Measurements from ENCODE around the gene AKAP11.
A peak's percentile ranks its signal among the peaks of the same experiment; 100 is the strongest.
"Not testable (repeated sequence)": the region's sequence is repeated elsewhere in the genome, so short reads cannot be mapped to it uniquely, and the experiment has no call there.

AKAP11 gene

GRCh38 chr13:42272115-42272803 lies at the start of gene AKAP11:
AKAP11 (plus strand) TSS chr13:42272152; CDS start chr13:42286349, 14,197 bp downstream.
- TF ChIP-seq ESRRG (CRISPR knock-in tag; IDR thresholded peaks at IDR 0.05) (no peak), CSRNP3 (CRISPR knock-in tag; IDR thresholded peaks at IDR 0.05) (no peak), PATZ1 (CRISPR knock-in tag; IDR thresholded peaks at IDR 0.05; ENCODE audit: borderline replicate concordance) (0 out of 2 replicates have a peak, but pooled peaks have one; percentile 52), OSR1 (CRISPR knock-in tag; IDR thresholded peaks at IDR 0.05) (no peak)

GRCh38 chr13:42223681-42224080 lies 48.3 kb upstream of the AKAP11 start:
- TF ChIP-seq CREB5 (CRISPR knock-in tag; IDR thresholded peaks at IDR 0.05; ENCODE audit: low read depth) = no peak
- TF ChIP-seq ZNF70 (CRISPR knock-in tag; IDR thresholded peaks at IDR 0.05) = no peak
- TF ChIP-seq CSDC2 (CRISPR knock-in tag; IDR thresholded peaks at IDR 0.05) = no peak
- no peak for TF ChIP-seq ZNF565 (CRISPR knock-in tag; conservative IDR thresholded peaks at IDR 0.05; ENCODE audit: low read depth)
- TF ChIP-seq ZFP30 (CRISPR knock-in tag; IDR thresholded peaks at IDR 0.05) = no peak
- no peak for TF ChIP-seq RARB (CRISPR knock-in tag; IDR thresholded peaks at IDR 0.05)
- TF ChIP-seq ARNTL (CRISPR knock-in tag; IDR thresholded peaks at IDR 0.05; ENCODE audit: borderline replicate concordance, low read depth) = no peak
- no peak for ATAC-seq

More at GRCh38 chr13:42272115-42272803, at the start of gene AKAP11:
- peak; percentile 67 for ATAC-seq

GRCh38 chr13:42225051-42225450 lies 46.9 kb upstream of the AKAP11 start:
- no peak for ATAC-seq
- TF ChIP-seq ZC3H10 (CRISPR knock-in tag; IDR thresholded peaks at IDR 0.05) (no peak), CSRNP3 (CRISPR knock-in tag; IDR thresholded peaks at IDR 0.05) (no peak), OSR1 (CRISPR knock-in tag; IDR thresholded peaks at IDR 0.05) (no peak), CREB5 (CRISPR knock-in tag; IDR thresholded peaks at IDR 0.05; ENCODE audit: low read depth) (no peak), ARNTL (CRISPR knock-in tag; IDR thresholded peaks at IDR 0.05; ENCODE audit: borderline replicate concordance, low read depth) (no peak), TSHZ2 (CRISPR knock-in tag; IDR thresholded peaks at IDR 0.05) (no peak), BACH2 (CRISPR knock-in tag; IDR thresholded peaks at IDR 0.05; ENCODE audit: borderline replicate concordance) (no peak), GLIS3 (CRISPR knock-in tag; IDR thresholded peaks at IDR 0.05) (no peak), SNAI2 (CRISPR knock-in tag; IDR thresholded peaks at IDR 0.05) (no peak), ISL1 (CRISPR knock-in tag; IDR thresholded peaks at IDR 0.05) (no peak), CSDC2 (CRISPR knock-in tag; IDR thresholded peaks at IDR 0.05) (no peak), ZFP30 (CRISPR knock-in tag; IDR thresholded peaks at IDR 0.05) (no peak), PATZ1 (CRISPR knock-in tag; IDR thresholded peaks at IDR 0.05; ENCODE audit: borderline replicate concordance) (no peak), ZNF8 (CRISPR knock-in tag; IDR thresholded peaks at IDR 0.05) (no peak), ZFP3 (CRISPR knock-in tag; IDR thresholded peaks at IDR 0.05) (no peak)

- not testable (repeated sequence) for ATAC-seq
These were observed 45.2 kb upstream of the AKAP11 start for GRCh38 chr13:42226759-42227158.
